Measurements from ENCODE around the gene SPOCK1.

SPOCK1 gene

GRCh38 chr5:137040641-137041340 is 458.3 kb downstream of the SPOCK1 start:
- in situ Hi-C loops (cut with MboI; ENCODE audit: low sequenced_read_pairs), result no loop called here

GRCh38 chr5:137040024-137040423 is 459.1 kb downstream of the SPOCK1 start:
- in situ Hi-C loops (cut with MboI; ENCODE audit: low sequenced_read_pairs), result no loop called here

DNA sequence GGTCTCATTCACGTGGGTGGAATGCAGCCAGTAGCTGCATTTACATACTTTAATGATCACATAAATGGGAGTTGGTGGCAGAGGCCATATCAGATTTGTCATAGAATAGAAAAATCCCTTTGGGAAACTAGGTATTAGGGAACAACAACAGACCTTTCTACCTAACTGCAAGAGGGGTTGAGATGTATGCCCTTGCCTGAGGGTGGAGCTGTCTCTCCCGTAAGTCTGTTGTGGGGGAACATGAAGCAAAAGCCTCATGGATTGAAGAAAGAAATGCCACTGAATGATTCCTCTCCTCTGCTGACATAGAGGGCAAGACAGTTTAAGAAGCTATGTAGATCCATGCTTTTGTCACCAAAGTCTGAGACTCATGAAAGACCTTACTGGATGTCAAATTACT is 461.3 kb downstream of the SPOCK1 start:
- in situ Hi-C loops (cut with MboI; ENCODE audit: low sequenced_read_pairs), result no loop called here

DNA sequence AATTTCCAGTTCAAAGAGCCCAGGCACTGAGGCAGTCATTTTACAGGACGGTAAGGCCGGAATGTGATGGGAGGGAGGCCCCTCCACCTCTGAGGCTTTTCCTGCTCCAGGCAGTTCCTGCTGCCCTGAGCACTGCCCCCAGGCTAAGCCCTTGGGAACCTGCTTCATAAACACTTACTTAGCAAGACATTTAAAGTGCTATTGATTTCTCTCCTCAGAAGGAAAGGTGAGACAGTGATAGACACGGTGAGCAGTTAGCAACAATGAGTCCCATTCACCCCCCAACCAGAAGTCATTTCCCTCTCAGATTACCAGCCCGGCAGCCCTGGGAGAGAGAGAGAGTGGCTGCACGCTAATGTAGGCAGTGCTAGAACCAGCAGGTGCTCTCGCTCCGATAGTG is 462.5 kb downstream of the SPOCK1 start:
- in situ Hi-C loops (cut with MboI; ENCODE audit: low sequenced_read_pairs), result no loop called here

DNA sequence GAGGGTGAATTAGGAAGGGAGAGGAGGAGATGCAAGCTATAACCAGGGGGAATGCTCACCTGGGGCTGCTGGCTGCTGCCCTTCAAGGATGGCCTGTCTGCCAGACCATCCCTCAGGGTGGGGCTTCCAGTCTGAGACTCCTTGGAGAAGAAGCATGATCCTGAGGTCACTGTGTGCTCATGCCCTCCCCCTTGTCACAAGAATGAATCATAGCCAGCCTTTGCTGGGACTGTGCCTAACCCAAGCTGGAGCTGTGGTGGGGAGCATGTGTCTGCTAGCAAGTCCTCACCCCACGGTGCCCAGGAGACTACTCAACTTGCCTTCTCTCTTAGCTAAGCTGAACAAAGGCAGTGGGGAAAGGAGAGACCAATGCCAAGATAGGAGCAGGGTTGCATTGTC is 463.6 kb downstream of the SPOCK1 start:
- in situ Hi-C loops (cut with MboI; ENCODE audit: low sequenced_read_pairs), result no loop called here

- in situ Hi-C loops (cut with MboI; ENCODE audit: low sequenced_read_pairs), result no loop called here
Measured at GRCh38 chr5:137034764-137035479, 464.2 kb downstream of the SPOCK1 start.

- in situ Hi-C loops (cut with MboI; ENCODE audit: low sequenced_read_pairs), result no loop called here
Measured at GRCh38 chr5:137034213-137034612, 464.9 kb downstream of the SPOCK1 start.

DNA sequence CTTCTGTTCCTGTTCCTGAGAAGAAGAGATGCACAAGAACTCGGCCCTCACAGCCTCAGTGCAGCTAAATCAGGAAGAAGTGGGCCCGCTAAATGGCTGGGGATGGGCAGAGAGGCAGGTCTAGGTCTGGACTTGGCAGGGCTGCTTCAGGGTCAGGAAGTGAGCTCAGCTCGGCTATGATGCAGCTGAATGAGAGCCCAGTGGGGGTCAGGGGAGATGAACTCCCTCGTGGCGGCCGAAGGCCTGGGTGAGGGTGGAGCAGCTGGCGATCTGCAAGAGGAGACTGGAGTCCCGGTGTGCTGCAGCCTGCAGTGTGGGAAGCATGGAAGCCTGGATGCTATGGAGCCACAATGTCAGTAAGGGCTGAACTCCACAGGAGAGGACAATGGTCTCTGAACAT is 466.2 kb downstream of the SPOCK1 start:
- in situ Hi-C loops (cut with MboI; ENCODE audit: low sequenced_read_pairs), result no loop called here

DNA sequence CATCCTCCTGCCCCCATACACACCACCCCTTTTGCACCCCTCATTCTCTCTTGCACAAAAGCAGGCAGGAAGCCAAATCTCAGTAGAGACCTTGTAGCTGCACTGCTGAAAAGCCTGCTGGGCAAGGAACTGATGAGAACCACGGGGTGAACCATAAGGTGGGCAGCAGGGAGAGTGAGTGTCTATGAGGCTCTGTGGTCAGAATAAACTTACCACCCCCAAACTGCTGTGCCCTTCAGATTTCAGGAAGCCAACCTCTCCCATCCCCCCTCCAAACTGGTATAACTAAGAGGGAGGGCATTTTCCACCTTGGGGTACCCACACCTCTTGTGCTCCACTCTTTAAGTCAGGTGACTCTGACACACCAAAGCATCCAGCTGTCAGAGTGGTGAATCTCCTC is 471.4 kb downstream of the SPOCK1 start:
- in situ Hi-C loops (cut with MboI; ENCODE audit: low sequenced_read_pairs), result no loop called here

GRCh38 chr5:137026296-137026695 is 472.8 kb downstream of the SPOCK1 start:
- in situ Hi-C loops (cut with MboI; ENCODE audit: low sequenced_read_pairs), result no loop called here

GRCh38 chr5:137024044-137024443 is 475.1 kb downstream of the SPOCK1 start:
- in situ Hi-C loops (cut with MboI; ENCODE audit: low sequenced_read_pairs), result no loop called here

- in situ Hi-C loops (cut with MboI; ENCODE audit: low sequenced_read_pairs), result no loop called here
Measured at GRCh38 chr5:137023371-137023770, 475.8 kb downstream of the SPOCK1 start.

GRCh38 chr5:137022725-137023124 is 476.4 kb downstream of the SPOCK1 start:
- in situ Hi-C loops (cut with MboI; ENCODE audit: low sequenced_read_pairs), result no loop called here

GRCh38 chr5:137022043-137022442 is 477.1 kb downstream of the SPOCK1 start:
- in situ Hi-C loops (cut with MboI; ENCODE audit: low sequenced_read_pairs), result no loop called here

GRCh38 chr5:137019229-137019628 is 479.9 kb downstream of the SPOCK1 start:
- in situ Hi-C loops (cut with MboI; ENCODE audit: low sequenced_read_pairs), result no loop called here

DNA sequence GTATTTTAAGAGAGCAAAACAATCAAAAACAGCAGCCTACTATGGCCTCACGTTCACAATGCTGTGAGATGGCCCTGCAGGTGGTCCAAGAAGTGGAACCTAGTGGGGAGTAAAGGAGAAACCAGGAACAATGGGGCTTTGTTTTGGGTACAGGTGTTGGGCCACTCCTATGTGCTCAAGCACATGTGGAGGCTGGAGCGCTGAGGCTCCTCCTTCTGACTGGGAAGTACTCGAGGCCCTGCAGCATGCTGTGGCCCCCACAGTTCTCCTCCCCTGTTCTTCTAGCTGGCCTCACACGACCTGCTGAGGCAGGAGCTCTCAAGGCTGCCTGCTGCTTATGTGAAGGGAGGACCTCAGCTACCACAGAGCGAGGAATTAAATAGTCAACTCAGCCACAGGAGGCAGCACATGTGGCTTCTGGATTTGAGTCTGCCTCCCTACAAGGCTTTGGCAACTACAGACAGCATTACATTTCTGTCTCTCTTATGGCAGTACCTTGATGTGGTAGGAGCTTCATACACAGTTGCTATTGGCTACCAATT is 482.3 kb downstream of the SPOCK1 start:
- in situ Hi-C loops (cut with MboI; ENCODE audit: low sequenced_read_pairs), result no loop called here

DNA sequence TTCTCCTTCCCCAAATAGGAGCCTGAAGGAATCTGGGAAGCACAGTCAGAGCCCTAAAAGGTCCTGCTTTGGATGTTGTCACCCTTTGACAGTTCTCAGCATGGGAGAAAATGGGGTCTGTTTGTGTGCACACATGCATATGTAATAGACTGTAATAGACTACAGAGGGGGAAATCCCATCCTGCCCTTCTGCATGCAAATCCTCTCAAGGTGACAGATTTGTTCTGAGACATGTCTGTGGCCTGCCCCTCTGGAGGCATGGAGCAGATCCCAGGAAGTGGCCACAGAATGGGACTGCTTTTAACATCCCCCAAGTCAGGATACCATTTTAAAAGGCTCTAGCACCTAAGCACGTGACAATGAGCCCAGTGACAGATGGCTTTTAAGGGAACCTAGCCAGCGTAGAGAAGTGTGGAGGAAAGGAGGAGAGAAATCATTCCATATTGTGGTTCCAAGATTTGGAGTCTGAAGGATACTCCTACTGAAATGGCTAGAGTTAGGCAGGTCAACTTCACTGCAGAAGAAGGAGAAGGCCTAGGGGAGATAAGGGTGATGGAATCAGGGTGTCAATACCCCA is 483.5 kb downstream of the SPOCK1 start:
- in situ Hi-C loops (cut with MboI; ENCODE audit: low sequenced_read_pairs), result no loop called here

GRCh38 chr5:137014731-137015130 is 484.4 kb downstream of the SPOCK1 start:
- in situ Hi-C loops (cut with MboI; ENCODE audit: low sequenced_read_pairs), result no loop called here

GRCh38 chr5:137010226-137010625 is 488.9 kb downstream of the SPOCK1 start:
- in situ Hi-C loops (cut with MboI; ENCODE audit: low sequenced_read_pairs), result no loop called here

DNA sequence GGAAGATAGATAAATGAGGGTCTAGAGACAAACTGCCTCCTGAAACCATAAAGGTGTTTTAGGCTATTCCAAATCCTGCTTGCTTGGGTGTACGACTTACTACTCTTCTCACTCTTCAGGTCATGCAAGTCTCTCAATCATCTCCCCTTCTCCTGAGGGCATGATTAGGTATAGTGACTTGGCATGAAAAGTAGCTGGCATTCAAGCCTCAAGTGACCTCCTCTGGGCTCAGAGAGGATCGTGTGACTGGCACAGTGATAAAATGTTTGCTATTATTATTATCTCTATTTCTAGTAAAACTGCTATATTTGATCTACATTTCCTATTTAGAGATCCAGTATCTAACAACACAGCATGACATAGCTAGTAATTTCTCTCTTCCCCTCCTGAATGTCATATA is 494.8 kb downstream of the SPOCK1 start:
- in situ Hi-C loops (cut with MboI; ENCODE audit: low sequenced_read_pairs), result no loop called here

DNA sequence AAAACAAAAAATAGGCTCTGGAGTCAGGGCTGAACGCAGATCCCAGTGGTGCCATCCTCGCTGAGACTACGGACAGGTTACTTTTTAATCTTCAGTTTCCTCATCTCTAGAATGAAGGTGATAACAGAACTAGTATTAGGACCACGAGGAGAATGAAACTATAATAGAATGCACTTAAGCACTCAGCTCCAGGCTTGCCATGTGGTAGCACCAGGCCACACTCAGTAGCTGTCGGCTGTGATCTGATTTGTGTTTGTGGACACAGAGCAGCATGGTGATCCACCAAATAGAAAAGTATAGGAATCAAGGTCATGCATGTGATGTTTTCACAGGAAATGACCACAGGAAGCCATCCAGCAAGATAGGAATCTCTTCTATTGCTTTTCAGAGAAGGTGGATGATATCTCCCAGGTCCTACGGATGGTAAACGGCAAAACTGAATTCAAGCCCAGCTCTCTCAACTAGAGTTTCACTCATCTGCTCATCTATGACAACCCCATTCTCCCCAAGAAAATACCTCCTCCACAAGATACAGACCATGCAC is 498.0 kb downstream of the SPOCK1 start:
- in situ Hi-C loops (cut with MboI; ENCODE audit: low sequenced_read_pairs), result no loop called here

DNA sequence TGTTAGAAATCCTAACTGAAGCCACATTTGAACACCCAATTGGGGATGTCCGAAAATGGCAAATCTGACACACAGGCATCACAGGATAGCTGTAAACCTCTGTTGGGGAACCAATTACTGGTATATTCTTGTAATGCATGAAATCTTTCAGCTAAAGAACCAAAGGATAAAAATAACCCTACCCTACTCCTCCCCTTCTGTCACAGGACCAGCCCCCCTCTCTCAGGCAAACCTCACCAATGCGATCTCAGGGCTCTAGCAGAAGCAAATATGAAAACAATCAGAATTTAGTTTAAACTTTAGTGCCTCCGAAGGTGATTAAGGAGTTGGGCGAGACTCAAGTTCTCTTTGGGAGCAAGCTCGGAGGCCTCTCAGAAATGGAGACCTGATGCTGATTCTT is 499.3 kb downstream of the SPOCK1 start:
- in situ Hi-C loops (cut with MboI; ENCODE audit: low sequenced_read_pairs), result no loop called here

Data from HL-60/S4 treated with phorbol 12-myristate 13-acetate at 8.2 ng/mL for 4 days and 3 days (cell line).